ENCODE results near the gene MDM4. TPM values are rescaled to one million over a fixed set of nuclear protein-coding genes. Genes with fewer than 3 reads are reported as not detected.
A peak's percentile ranks its signal among the peaks of the same experiment; 100 is the strongest.

The MDM4 gene
- total and polyA plus RNA-seq, 7 experiments from 2014 or later = 19.1 to 278 (median 232) TPM

- ChIA-PET POLR2A (no interaction called here), CTCF (no interaction called here)
- Histone ChIP-seq H3K4me1 (ENCODE audit: control insufficient read depth in 2 of 2, insufficient read depth in 2 of 2, low read length in 2 of 2) (peaks cover 9 to 26% of the 10 kb centered on the region in 2 donors), H3K4me3 (ENCODE audit: low read length) (no peak overlapping the region), H3K27ac (ENCODE audit: low read depth, low read length) (no peak overlapping the region), H3K27me3 (ENCODE audit: control insufficient read depth in 2 of 2, insufficient read depth in 2 of 2, low read length in 2 of 2) (no peaks in the 10 kb centered on the region), H3K9me3 (ENCODE audit: control insufficient read depth in 2 of 3, low read length in 3 of 3) (no peaks in the 10 kb centered on the region), H3K36me3 (ENCODE audit: control insufficient read depth in 2 of 3, insufficient read depth in 3 of 3, low read length in 3 of 3) (peaks cover 0 to 29% (median 0%) of the 10 kb centered on the region in 3 experiments)
- no peaks in the 10 kb centered on the region for H3K27me3 Mint-ChIP-seq
- H3K27ac Mint-ChIP-seq = peak overlapping the region in 8 of 9 donors; percentile 28 to 89 (median 68)
- H3K4me3 Mint-ChIP-seq = no peak overlapping the region
- H3K4me1 Mint-ChIP-seq = peaks cover 14 to 38% (median 32%) of the 10 kb centered on the region in 7 donors
- intact Hi-C loops (cut with micrococcal nuclease) = no loop called here
- peaks cover 0 to 1% (median 0%) of the 10 kb centered on the region in 11 donors for H3K9me3 Mint-ChIP-seq
- DNase-seq (no peak), ATAC-seq (no peak)
- H3K36me3 Mint-ChIP-seq = peaks cover 6 to 28% (median 12%) of the 10 kb centered on the region in 5 donors
These were observed 60.2 kb downstream of the MDM4 start for GRCh38 chr1:204576422-204576821.

DNA sequence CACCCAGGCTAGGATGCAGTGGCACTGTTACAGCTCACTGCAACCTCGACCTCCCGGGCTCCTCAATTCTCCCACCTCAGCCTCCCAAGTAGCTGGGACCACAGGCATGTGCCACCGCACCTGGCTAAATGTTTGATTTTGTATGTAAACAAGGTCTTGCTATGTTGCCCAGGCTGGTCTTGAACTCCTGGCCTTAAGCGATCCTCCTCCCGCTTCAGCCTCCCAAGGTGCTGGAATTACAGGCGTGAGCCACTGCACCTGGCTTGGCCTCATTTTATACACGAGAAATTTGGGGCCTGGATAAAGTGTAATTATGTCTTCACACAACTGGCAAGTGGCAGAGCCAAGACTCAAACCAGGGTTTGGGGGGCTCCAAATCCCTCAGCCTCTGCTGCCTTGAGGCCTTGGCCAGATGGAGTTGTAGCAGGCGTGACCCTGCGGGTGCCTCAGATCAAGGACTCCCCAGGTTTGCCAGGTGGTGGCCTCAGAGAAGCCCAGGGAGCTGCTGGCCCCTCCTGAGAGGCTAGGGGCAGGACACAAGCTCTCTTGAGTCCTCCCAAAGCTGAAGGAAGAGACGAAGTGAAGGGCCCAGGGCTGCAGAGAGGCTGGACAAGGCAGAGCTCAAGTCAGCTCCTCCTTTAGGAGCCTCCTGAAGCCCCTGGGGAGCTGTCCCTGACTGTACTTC, 61.7 kb downstream of the MDM4 start:
- Mint-ChIP-seq H3K36me3 (peaks cover 3 to 30% (median 11%) of the 10 kb centered on the region in 5 donors), H3K27me3 (no peaks in the 10 kb centered on the region), H3K27ac (peak overlapping the region in 8 of 9 donors; percentile 83 to 96 (median 89)), H3K4me3 (peak overlapping the region in 5 of 10 donors; percentile 12 to 86 (median 79)), H3K4me1 (peaks cover 14 to 42% (median 35%) of the 10 kb centered on the region in 7 donors), H3K9me3 (peaks cover 0 to 1% (median 0%) of the 10 kb centered on the region in 11 donors)
- H3K36me3 ChIP-seq (ENCODE audit: control insufficient read depth in 2 of 3, insufficient read depth in 3 of 3, low read length in 3 of 3) = peaks cover 0 to 16% (median 3%) of the 10 kb centered on the region in 3 experiments
- peaks cover 9 to 26% of the 10 kb centered on the region in 2 donors for H3K4me1 ChIP-seq (ENCODE audit: control insufficient read depth in 2 of 2, insufficient read depth in 2 of 2, low read length in 2 of 2)
- peak overlapping the region; percentile 67 for H3K27ac ChIP-seq (ENCODE audit: low read depth, low read length)
- no peak overlapping the region for H3K4me3 ChIP-seq (ENCODE audit: low read length)
- CTCF ChIA-PET = interaction anchor here (0.6 to 1.4 kb wide), 3 partner anchors 9 to 214 kb away, joined by 3 to 4 read pairs (median 3); no protein-coding TSS in a partner anchor
- ATAC-seq (no peak), DNase-seq (no peak)
- POLR2A ChIA-PET = interaction anchor here (0.6 kb wide), 1 partner anchor 819 kb away, joined by 3 read pairs; no protein-coding TSS in a partner anchor
- intact Hi-C loops (cut with micrococcal nuclease) = loop anchor here in 1 of 2 donors (1.0 to 2.0 kb wide), 2 partner anchors 13 to 33 kb away; no protein-coding TSS in a partner anchor
- H3K27me3 ChIP-seq (ENCODE audit: control insufficient read depth in 2 of 2, insufficient read depth in 2 of 2, low read length in 2 of 2) = no peaks in the 10 kb centered on the region
- no peaks in the 10 kb centered on the region for H3K9me3 ChIP-seq (ENCODE audit: control insufficient read depth in 2 of 3, low read length in 3 of 3)

- ChIA-PET POLR2A (interaction anchor here (0.6 to 1.8 kb wide), 3 partner anchors 15 to 818 kb away, joined by 3 to 6 read pairs (median 4); no protein-coding TSS in a partner anchor), CTCF (interaction anchor here (1.4 kb wide), 1 partner anchor 228 kb away, joined by 4 read pairs; no protein-coding TSS in a partner anchor)
- intact Hi-C loops (cut with micrococcal nuclease) = loop anchor here in 1 of 2 donors (1.0 to 2.0 kb wide), 2 partner anchors 14 to 34 kb away; no protein-coding TSS in a partner anchor
- Mint-ChIP-seq H3K4me1 (peaks cover 14 to 43% (median 35%) of the 10 kb centered on the region in 7 donors), H3K27ac (peak overlapping the region; percentile 83 to 97 (median 89)), H3K4me3 (peak overlapping the region; percentile 77 to 88 (median 82)), H3K9me3 (peaks cover 0 to 1% (median 0%) of the 10 kb centered on the region in 11 donors), H3K27me3 (no peaks in the 10 kb centered on the region), H3K36me3 (peaks cover 3 to 30% (median 5%) of the 10 kb centered on the region in 5 donors)
- Histone ChIP-seq H3K4me1 (ENCODE audit: control insufficient read depth in 2 of 2, insufficient read depth in 2 of 2, low read length in 2 of 2) (peaks cover 9 to 26% of the 10 kb centered on the region in 2 donors), H3K4me3 (ENCODE audit: low read length) (peak overlapping the region; percentile 47), H3K27me3 (ENCODE audit: control insufficient read depth in 2 of 2, insufficient read depth in 2 of 2, low read length in 2 of 2) (no peaks in the 10 kb centered on the region), H3K36me3 (ENCODE audit: control insufficient read depth in 2 of 3, insufficient read depth in 3 of 3, low read length in 3 of 3) (peaks cover 0 to 5% (median 3%) of the 10 kb centered on the region in 3 experiments), H3K27ac (ENCODE audit: low read depth, low read length) (peak overlapping the region; percentile 67), H3K9me3 (ENCODE audit: control insufficient read depth in 2 of 3, low read length in 3 of 3) (no peaks in the 10 kb centered on the region)
- peak; percentile 60 for ATAC-seq
- DNase-seq = peak in 5 of 9 donors; percentile 21 to 44 (median 27)
These were observed 62.9 kb downstream of the MDM4 start for GRCh38 chr1:204578867-204579664.

- ChIA-PET POLR2A (interaction anchor here (0.6 to 1.8 kb wide), 2 partner anchors 14 to 65 kb away, joined by 4 to 6 read pairs; no protein-coding TSS in a partner anchor), CTCF (interaction anchor here (0.6 to 1.4 kb wide), 2 partner anchors 171 to 228 kb away, joined by 3 to 4 read pairs; no protein-coding TSS in a partner anchor)
- intact Hi-C loops (cut with micrococcal nuclease) = loop anchor here in 1 of 2 donors (2.0 kb wide), 1 partner anchor 35 kb away; no protein-coding TSS in a partner anchor
- H3K4me1 ChIP-seq (ENCODE audit: control insufficient read depth in 2 of 2, insufficient read depth in 2 of 2, low read length in 2 of 2) = peaks cover 9 to 26% of the 10 kb centered on the region in 2 donors
- no peaks in the 10 kb centered on the region for H3K27me3 Mint-ChIP-seq
- peak overlapping the region; percentile 67 for H3K27ac ChIP-seq (ENCODE audit: low read depth, low read length)
- DNase-seq (no peak), ATAC-seq (no peak)
- H3K9me3 ChIP-seq (ENCODE audit: control insufficient read depth in 2 of 3, low read length in 3 of 3) = no peaks in the 10 kb centered on the region
- H3K9me3 Mint-ChIP-seq = no peaks in the 10 kb centered on the region
- H3K36me3 Mint-ChIP-seq = peaks cover 3 to 28% (median 4%) of the 10 kb centered on the region in 5 donors
- peak overlapping the region; percentile 41 to 88 (median 82) for H3K4me3 Mint-ChIP-seq
- H3K36me3 ChIP-seq (ENCODE audit: control insufficient read depth in 2 of 3, insufficient read depth in 3 of 3, low read length in 3 of 3) = peaks cover 0 to 3% (median 3%) of the 10 kb centered on the region in 3 experiments
- peaks cover 14 to 46% (median 35%) of the 10 kb centered on the region in 7 donors for H3K4me1 Mint-ChIP-seq
- peak overlapping the region; percentile 47 for H3K4me3 ChIP-seq (ENCODE audit: low read length)
- H3K27ac Mint-ChIP-seq = peak overlapping the region; percentile 83 to 96 (median 89)
- H3K27me3 ChIP-seq (ENCODE audit: control insufficient read depth in 2 of 2, insufficient read depth in 2 of 2, low read length in 2 of 2) = no peaks in the 10 kb centered on the region
These were observed 63.5 kb downstream of the MDM4 start for GRCh38 chr1:204579681-204580080.

- peaks cover 0 to 3% (median 3%) of the 10 kb centered on the region in 3 experiments for H3K36me3 ChIP-seq (ENCODE audit: control insufficient read depth in 2 of 3, insufficient read depth in 3 of 3, low read length in 3 of 3)
- peaks cover 9 to 26% of the 10 kb centered on the region in 2 donors for H3K4me1 ChIP-seq (ENCODE audit: control insufficient read depth in 2 of 2, insufficient read depth in 2 of 2, low read length in 2 of 2)
- H3K9me3 ChIP-seq (ENCODE audit: control insufficient read depth in 2 of 3, low read length in 3 of 3) = no peaks in the 10 kb centered on the region
- CTCF ChIA-PET = interaction anchor here (0.7 to 0.8 kb wide), 2 partner anchors 88 to 181 kb away, joined by 3 read pairs; no protein-coding TSS in a partner anchor
- no peaks in the 10 kb centered on the region for H3K9me3 Mint-ChIP-seq
- peaks cover 3 to 25% (median 8%) of the 10 kb centered on the region in 5 donors for H3K36me3 Mint-ChIP-seq
- peak overlapping the region in 8 of 9 donors; percentile 25 to 96 (median 88) for H3K27ac Mint-ChIP-seq
- H3K27ac ChIP-seq (ENCODE audit: low read depth, low read length) = no peak overlapping the region
- intact Hi-C loops (cut with micrococcal nuclease) = no loop called here
- peak overlapping the region in 4 of 10 donors; percentile 29 to 84 (median 66) for H3K4me3 Mint-ChIP-seq
- H3K27me3 Mint-ChIP-seq = no peaks in the 10 kb centered on the region
- POLR2A ChIA-PET = interaction anchor here (1.8 kb wide), 1 partner anchor 13 kb away, joined by 4 read pairs; no protein-coding TSS in a partner anchor
- no peaks in the 10 kb centered on the region for H3K27me3 ChIP-seq (ENCODE audit: control insufficient read depth in 2 of 2, insufficient read depth in 2 of 2, low read length in 2 of 2)
- H3K4me3 ChIP-seq (ENCODE audit: low read length) = no peak overlapping the region
- ATAC-seq (no peak), DNase-seq (no peak)
- H3K4me1 Mint-ChIP-seq = peaks cover 20 to 54% (median 41%) of the 10 kb centered on the region in 7 donors
These were observed 64.7 kb downstream of the MDM4 start for GRCh38 chr1:204580862-204581261.

DNA sequence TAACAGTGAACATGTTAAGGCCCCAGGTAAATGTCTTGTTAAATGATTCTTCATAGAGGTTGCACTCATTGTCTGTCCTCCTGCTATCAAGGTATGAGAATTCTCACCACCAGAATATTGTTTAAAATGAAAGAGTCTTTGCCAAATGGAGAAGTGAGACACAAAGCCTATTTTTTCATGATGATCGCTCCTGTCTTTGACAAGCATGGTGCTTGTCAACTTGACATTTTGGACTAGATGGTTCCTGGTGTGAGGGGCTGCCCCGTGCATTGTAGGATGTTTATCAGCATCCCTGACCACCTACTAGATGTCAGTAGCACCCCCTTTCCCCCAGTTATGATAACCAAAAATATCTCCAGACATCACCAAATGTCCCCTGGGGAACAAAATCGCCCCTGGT, 65.6 kb downstream of the MDM4 start:
- peaks cover 20 to 50% (median 41%) of the 10 kb centered on the region in 7 donors for H3K4me1 Mint-ChIP-seq
- ATAC-seq (no peak), DNase-seq (no peak)
- ChIA-PET CTCF (no interaction called here), POLR2A (no interaction called here)
- H3K36me3 Mint-ChIP-seq = peaks cover 3 to 29% (median 11%) of the 10 kb centered on the region in 5 donors
- H3K27ac Mint-ChIP-seq = peak overlapping the region in 4 of 9 donors; percentile 15 to 56 (median 30)
- Histone ChIP-seq H3K4me1 (ENCODE audit: control insufficient read depth in 2 of 2, insufficient read depth in 2 of 2, low read length in 2 of 2) (peaks cover 9 to 26% of the 10 kb centered on the region in 2 donors), H3K9me3 (ENCODE audit: control insufficient read depth in 2 of 3, low read length in 3 of 3) (no peaks in the 10 kb centered on the region), H3K27me3 (ENCODE audit: control insufficient read depth in 2 of 2, insufficient read depth in 2 of 2, low read length in 2 of 2) (no peaks in the 10 kb centered on the region), H3K4me3 (ENCODE audit: low read length) (no peak overlapping the region), H3K36me3 (ENCODE audit: control insufficient read depth in 2 of 3, insufficient read depth in 3 of 3, low read length in 3 of 3) (peaks cover 0 to 3% (median 3%) of the 10 kb centered on the region in 3 experiments), H3K27ac (ENCODE audit: low read depth, low read length) (no peak overlapping the region)
- intact Hi-C loops (cut with micrococcal nuclease) = no loop called here
- no peak overlapping the region for H3K4me3 Mint-ChIP-seq
- no peaks in the 10 kb centered on the region for H3K27me3 Mint-ChIP-seq
- H3K9me3 Mint-ChIP-seq = no peaks in the 10 kb centered on the region

Measured in naive thymus-derived CD4-positive, alpha-beta T cell (primary cell).